Ishikawa (cell line): ENCODE measurements around the gene CDH13.

Source experiments
- CEBPB ChIP-seq: IDR thresholded peaks from 2 replicates; pipeline ENCODE4 v1.6.1; 2012
- CREB1 ChIP-seq: IDR thresholded peaks from 2 replicates; pipeline ENCODE4 v1.6.1; 2012; ENCODE audit warnings: low read depth
- EGR1 ChIP-seq: IDR thresholded peaks from 2 replicates; pipeline ENCODE4 v1.6.1; 2012
- EP300 ChIP-seq: IDR thresholded peaks from 2 replicates; pipeline ENCODE4 v1.6.1; 2012; ENCODE audit warnings: borderline replicate concordance
- FOXM1 ChIP-seq: IDR thresholded peaks from 2 replicates; pipeline ENCODE4 v1.6.1; 2012; ENCODE audit warnings: low read depth, borderline replicate concordance
- MAX ChIP-seq: IDR thresholded peaks from 2 replicates; pipeline ENCODE4 v1.6.1; 2012
- NFIC ChIP-seq: IDR thresholded peaks from 2 replicates; pipeline ENCODE4 v1.6.1; 2012
- RAD21 ChIP-seq: IDR thresholded peaks from 2 replicates; pipeline ENCODE4 v1.6.1; 2012; ENCODE audit warnings: low read depth
- REST ChIP-seq: IDR thresholded peaks from 2 replicates; pipeline ENCODE4 v1.6.1; 2012; ENCODE audit warnings: low read depth, mild to moderate bottlenecking
- TAF1 ChIP-seq: IDR thresholded peaks from 2 replicates; pipeline ENCODE4 v1.6.1; 2012; ENCODE audit warnings: low read depth, mild to moderate bottlenecking
- TCF12 ChIP-seq: IDR thresholded peaks from 2 replicates; pipeline ENCODE4 v1.6.1; 2012; ENCODE audit warnings: low read depth
- TEAD4 ChIP-seq: IDR thresholded peaks from 2 replicates; pipeline ENCODE4 v1.6.1; 2012
- USF1 ChIP-seq: IDR thresholded peaks from 2 replicates; pipeline ENCODE4 v1.6.1; 2012
- YY1 ChIP-seq: IDR thresholded peaks from 2 replicates; pipeline ENCODE4 v1.6.1; 2012; ENCODE audit warnings: low read depth
- ZBTB7A ChIP-seq: IDR thresholded peaks from 2 replicates; pipeline ENCODE4 v1.6.1; 2012; ENCODE audit warnings: low read depth

CDH13 gene

GRCh38 chr16:83724585-83724984 is 1097.8 kb downstream of the CDH13 start:
- TF ChIP-seq TCF12 (no peak), YY1 (no peak), NFIC (no peak), EP300 (no peak), RAD21 (no peak), TAF1 (no peak)

GRCh38 chr16:83725313-83725712 is 1098.5 kb downstream of the CDH13 start:
- TF ChIP-seq NFIC, result no peak
- no peak for TF ChIP-seq RAD21
- no peak for TF ChIP-seq EP300
- no peak for TF ChIP-seq TAF1
- no peak for TF ChIP-seq FOXM1
- no peak for TF ChIP-seq CREB1
- no peak for TF ChIP-seq EGR1

GRCh38 chr16:83727018-83727417 is 1100.2 kb downstream of the CDH13 start:
- TF ChIP-seq MAX (no peak), NFIC (no peak), ZBTB7A (no peak), FOXM1 (no peak), USF1 (no peak)

GRCh38 chr16:83727751-83728352 is 1101.1 kb downstream of the CDH13 start:
- TF ChIP-seq MAX, result no peak
- TF ChIP-seq YY1, result no peak
- TF ChIP-seq REST, result no peak
- no peak for TF ChIP-seq ZBTB7A
- TF ChIP-seq RAD21, result no peak

GRCh38 chr16:83728492-83728891 is 1101.7 kb downstream of the CDH13 start:
- TF ChIP-seq TCF12 (no peak), USF1 (no peak), EP300 (no peak), EGR1 (no peak), CEBPB (no peak), FOXM1 (no peak), ZBTB7A (no peak), NFIC (no peak)

- TF ChIP-seq REST (no peak), NFIC (no peak), FOXM1 (no peak), EP300 (no peak), TEAD4 (no peak), CEBPB (no peak), TAF1 (no peak), USF1 (no peak), RAD21 (no peak), TCF12 (no peak), CREB1 (no peak), YY1 (no peak), EGR1 (no peak), MAX (no peak), ZBTB7A (no peak)
Measured at GRCh38 chr16:83730812-83731211, 1104.0 kb downstream of the CDH13 start.

- TF ChIP-seq TCF12, result no peak
- TF ChIP-seq CREB1, result no peak
- TF ChIP-seq MAX, result no peak
- TF ChIP-seq NFIC, result no peak
- no peak for TF ChIP-seq ZBTB7A
- no peak for TF ChIP-seq FOXM1
- TF ChIP-seq YY1, result no peak
- TF ChIP-seq TEAD4, result no peak
- no peak for TF ChIP-seq EGR1
- no peak for TF ChIP-seq REST
- TF ChIP-seq TAF1, result no peak
- no peak for TF ChIP-seq CEBPB
- TF ChIP-seq USF1, result no peak
Measured at GRCh38 chr16:83732536-83732935, 1105.8 kb downstream of the CDH13 start.
